GM04503 (cell line): Measurements from ENCODE around the gene CPM.
"Not testable (repeated sequence)": the region's sequence is repeated elsewhere in the genome, so short reads cannot be mapped to it uniquely, and the experiment has no call there.

Experiments used
- DNase-seq: peaks from one replicate; pipeline ENCODE4 v3.0.0-alpha.2; 2012; ENCODE audit warnings: low read depth

Gene CPM

GRCh38 chr12:68878283-68878682, 54.7 kb downstream of the CPM start:
- DNase-seq: no peak

GRCh38 chr12:68877583-68877982, 55.4 kb downstream of the CPM start:
- DNase-seq: no peak

GRCh38 chr12:68876461-68876860, 56.5 kb downstream of the CPM start:
- no peak for DNase-seq

GRCh38 chr12:68873316-68873715, 59.7 kb downstream of the CPM start:
- no peak for DNase-seq

GRCh38 chr12:68871921-68872320, 61.0 kb downstream of the CPM start:
- DNase-seq: no peak

GRCh38 chr12:68871396-68871795, 61.6 kb downstream of the CPM start:
- no peak for DNase-seq

- no peak for DNase-seq
These were observed 62.5 kb downstream of the CPM start for GRCh38 chr12:68870443-68870842.

- DNase-seq: no peak
These were observed 63.0 kb downstream of the CPM start for GRCh38 chr12:68870011-68870410.

- no peak for DNase-seq
These were observed 64.8 kb downstream of the CPM start for GRCh38 chr12:68868043-68868790.

GRCh38 chr12:68867606-68868005, 65.4 kb downstream of the CPM start:
- no peak for DNase-seq

GRCh38 chr12:68866950-68867349, 66.0 kb downstream of the CPM start:
- no peak for DNase-seq

GRCh38 chr12:68865399-68866164, 67.4 kb downstream of the CPM start:
- no peak for DNase-seq

- no peak for DNase-seq
These were observed 68.4 kb downstream of the CPM start for GRCh38 chr12:68864604-68865003.

- not testable (repeated sequence) for DNase-seq
These were observed 69.0 kb downstream of the CPM start for GRCh38 chr12:68863886-68864454.

- DNase-seq: no peak
These were observed 69.7 kb downstream of the CPM start for GRCh38 chr12:68863109-68863770.

- DNase-seq: no peak
These were observed 71.1 kb downstream of the CPM start for GRCh38 chr12:68861890-68862289.

GRCh38 chr12:68856510-68856909, 76.5 kb downstream of the CPM start:
- no peak for DNase-seq

GRCh38 chr12:68855771-68856170, 77.2 kb downstream of the CPM start:
- DNase-seq: no peak

- DNase-seq: no peak
These were observed 77.9 kb downstream of the CPM start for GRCh38 chr12:68855111-68855510.

GRCh38 chr12:68854554-68854953, 78.4 kb downstream of the CPM start:
- no peak for DNase-seq

- DNase-seq: no peak
These were observed 78.9 kb downstream of the CPM start for GRCh38 chr12:68854078-68854468.

- DNase-seq: no peak
These were observed 79.4 kb downstream of the CPM start for GRCh38 chr12:68853396-68854077.
